IMR-90 (cell line): ENCODE data around the gene WFDC10A. TPM values are rescaled to one million over a fixed set of nuclear protein-coding genes. Genes with fewer than 3 reads are reported as not detected.

ENCODE experiments used
- ATAC-seq: fragments of 200-7000 bp; cut with Tn5 transposase; 2 replicates; pipeline ENCODE4 v1.9.1; 2020; ENCODE audit warnings: low read depth, mild to moderate bottlenecking, moderate library complexity
- BruUV-seq: library from RNA; stranded (reverse); fragments of 400-500 nt; replicated peaks from 2 replicates; lab custom pipeline; 2021; lab: Mats Ljungman, UMichigan
- CTCF ChIA-PET: fragments of 300-600 bp; formaldehyde crosslinking; extraction: SDS; loops from one replicate; lab custom pipeline; 2021; ENCODE audit warnings: antibody characterized with exemption; lab: Yijun Ruan, JAX
- POLR2A ChIA-PET: fragments of 300-600 bp; sonication (Branson Sonifier 250); formaldehyde crosslinking; loops from one replicate; lab custom pipeline; 2022; ENCODE audit warnings: antibody characterized with exemption; ENCODE audit not compliant: unreplicated experiment; lab: Charles Lee
- DNase-seq: peaks from one replicate; pipeline ENCODE4 v3.0.0; 2013
- H2AFZ ChIP-seq: replicated peaks from 2 replicates; pipeline ENCODE3; 2013; ENCODE audit warnings: low read length, mild to moderate bottlenecking; ENCODE audit not compliant: poor library complexity
- H2AK5ac ChIP-seq: 2 replicates; pipeline ENCODE4 v1.6.1; 2013; ENCODE audit warnings: low read depth, low read length, inconsistent platforms
- H2AK9ac ChIP-seq: replicated peaks from 2 replicates; pipeline ENCODE3; 2013; ENCODE audit warnings: mild to moderate bottlenecking, low read depth, low read length, moderate library complexity; ENCODE audit not compliant: poor library complexity
- H2BK120ac ChIP-seq: 2 replicates; pipeline ENCODE4 v1.6.1; 2013; ENCODE audit warnings: low read depth, low read length, inconsistent platforms
- H2BK15ac ChIP-seq: 3 replicates; pipeline ENCODE4 v1.6.1; 2013; ENCODE audit warnings: low read depth, low read length, inconsistent platforms
- H2BK20ac ChIP-seq: 2 replicates; pipeline ENCODE4 v1.6.1; 2013; ENCODE audit warnings: low read depth, mild to moderate bottlenecking, inconsistent platforms, low read length, moderate library complexity
- H2BK5ac ChIP-seq: 2 replicates; pipeline ENCODE4 v1.6.1; 2013; ENCODE audit warnings: mild to moderate bottlenecking, low read depth, low read length, inconsistent platforms; ENCODE audit not compliant: poor library complexity, severe bottlenecking
- H3K14ac ChIP-seq: replicated peaks from 2 replicates; pipeline ENCODE4 v1.6.1; 2013; ENCODE audit warnings: low read depth, low read length, inconsistent platforms
- H3K18ac ChIP-seq: 2 replicates; pipeline ENCODE4 v1.6.1; 2013; ENCODE audit warnings: low read depth, low read length, control low read depth
- H3K23ac ChIP-seq: 2 replicates; pipeline ENCODE4 v1.6.1; 2013; ENCODE audit warnings: low read depth, low read length, inconsistent platforms
- H3K27ac ChIP-seq: 2 replicates; pipeline ENCODE4 v1.5.1; 2013; ENCODE audit warnings: mild to moderate bottlenecking, control low read depth, low read length; ENCODE audit not compliant: insufficient read depth
- H3K27me3 ChIP-seq: 2 replicates; pipeline ENCODE4 v1.6.1; 2013; ENCODE audit warnings: low read length; ENCODE audit not compliant: control insufficient read depth, insufficient read depth
- H3K36me3 ChIP-seq: 2 replicates; pipeline ENCODE4 v1.6.1; 2013; ENCODE audit warnings: low read length, mixed read lengths; ENCODE audit not compliant: control insufficient read depth, insufficient read depth
- H3K4ac ChIP-seq: 2 replicates; pipeline ENCODE4 v1.6.1; 2013; ENCODE audit warnings: low read depth, low read length, inconsistent platforms
- H3K4me1 ChIP-seq: 2 replicates; pipeline ENCODE4 v1.6.1; 2013; ENCODE audit warnings: low read length, mixed read lengths; ENCODE audit not compliant: control insufficient read depth, insufficient read depth
- H3K4me2 ChIP-seq: 2 replicates; pipeline ENCODE4 v1.6.1; 2013; ENCODE audit warnings: low read depth, mild to moderate bottlenecking, control low read depth, low read length, moderate library complexity
- H3K4me3 ChIP-seq: 2 replicates; pipeline ENCODE4 v1.5.1; 2013; ENCODE audit warnings: low read depth, mild to moderate bottlenecking, control low read depth, low read length, moderate library complexity; ENCODE audit not compliant: insufficient read depth
- H3K56ac ChIP-seq: 2 replicates; pipeline ENCODE4 v1.6.1; 2013; ENCODE audit warnings: low read length, inconsistent platforms; ENCODE audit not compliant: insufficient read depth; ENCODE audit errors: extremely low read depth
- H3K79me1 ChIP-seq, 2 experiments: 2 replicates each; pipeline ENCODE4 v1.6.1; 2013; ENCODE audit warnings: low read length in 2 of 2, inconsistent platforms in 1 of 2, low read depth in 1 of 2
- H3K9ac ChIP-seq: 2 replicates; pipeline ENCODE4 v1.6.1; 2013; ENCODE audit warnings: low read depth, low read length, control low read depth
- H3K9me1 ChIP-seq: 2 replicates; pipeline ENCODE4 v1.6.1; 2013; ENCODE audit warnings: low read length, inconsistent platforms; ENCODE audit not compliant: insufficient read depth
- H3K9me3 ChIP-seq: 2 replicates; pipeline ENCODE4 v1.6.1; 2013; ENCODE audit warnings: low read length; ENCODE audit not compliant: control insufficient read depth, insufficient read depth
- H4K20me1 ChIP-seq: 2 replicates; pipeline ENCODE4 v1.6.1; 2013; ENCODE audit warnings: low read length, inconsistent platforms; ENCODE audit not compliant: insufficient read depth
- H4K5ac ChIP-seq: 2 replicates; pipeline ENCODE4 v1.6.1; 2013; ENCODE audit warnings: mild to moderate bottlenecking, low read depth, low read length, control low read depth
- H4K8ac ChIP-seq, 2 experiments: 2 replicates each; pipeline ENCODE4 v1.6.1; 2013; ENCODE audit warnings: low read depth in 2 of 2, low read length in 2 of 2, control low read depth in 1 of 2, inconsistent platforms in 1 of 2
- H4K91ac ChIP-seq: 2 replicates; pipeline ENCODE4 v1.6.1; 2013; ENCODE audit warnings: low read depth, low read length, inconsistent platforms; ENCODE audit not compliant: insufficient read depth
- BHLHE40 ChIP-seq: fragments of 150-350 bp; IDR thresholded peaks from 2 replicates; pipeline ENCODE4 v1.6.1; 2016; ENCODE audit warnings: mild to moderate bottlenecking, low read depth, low read length
- CEBPB ChIP-seq: IDR thresholded peaks from 2 replicates; pipeline ENCODE4 v1.6.1; 2012; ENCODE audit warnings: low read depth, low read length, improper control_type of control experiment
- CHD1 ChIP-seq: IDR thresholded peaks from 2 replicates; pipeline ENCODE4 v1.6.1; 2012; ENCODE audit warnings: low read depth, low read length, improper control_type of control experiment
- FOS ChIP-seq: fragments of 150-350 bp; IDR thresholded peaks from 2 replicates; pipeline ENCODE4 v1.6.1; 2016; ENCODE audit warnings: low read depth, low read length
- MAFK ChIP-seq: IDR thresholded peaks from 2 replicates; pipeline ENCODE4 v1.6.1; 2012; ENCODE audit warnings: low read depth, low read length, improper control_type of control experiment
- MAZ ChIP-seq: IDR thresholded peaks from 2 replicates; pipeline ENCODE4 v1.6.1; 2012; ENCODE audit warnings: low read depth, mild to moderate bottlenecking, low read length, improper control_type of control experiment, moderate library complexity, borderline replicate concordance
- MXI1 ChIP-seq: IDR thresholded peaks from 2 replicates; pipeline ENCODE4 v1.6.1; 2012; ENCODE audit warnings: low read depth, mild to moderate bottlenecking, low read length, moderate library complexity, borderline replicate concordance
- NFE2L2 ChIP-seq: fragments of 150-350 bp; IDR thresholded peaks from 2 replicates; pipeline ENCODE4 v1.6.1; 2016; ENCODE audit warnings: low read depth, mild to moderate bottlenecking, low read length
- POLR2A ChIP-seq: IDR thresholded peaks from 2 replicates; pipeline ENCODE4 v1.6.1; 2012; ENCODE audit warnings: mild to moderate bottlenecking, low read depth, low read length
- RAD21 ChIP-seq: IDR thresholded peaks from 2 replicates; pipeline ENCODE4 v1.6.1; 2012; ENCODE audit warnings: low read length, improper control_type of control experiment
- RCOR1 ChIP-seq: IDR thresholded peaks from 2 replicates; pipeline ENCODE4 v1.6.1; 2012; ENCODE audit warnings: mild to moderate bottlenecking, low read length, improper control_type of control experiment; ENCODE audit not compliant: insufficient replicate concordance
- RFX5 ChIP-seq: IDR thresholded peaks from 2 replicates; pipeline ENCODE4 v1.8.0; 2012; ENCODE audit warnings: low read depth, mild to moderate bottlenecking, low read length, moderate library complexity
- SMC3 ChIP-seq: fragments of 150-350 bp; IDR thresholded peaks from 2 replicates; pipeline ENCODE4 v1.6.1; 2016; ENCODE audit warnings: low read depth, mild to moderate bottlenecking, antibody characterized with exemption, low read length, moderate library complexity
- WGBS, 2 experiments: methylation state at CpG; one replicate each; pipeline versions ENCODE4 v1.1.5 to v1.1.7; 2013; ENCODE audit warnings: missing lambda C conversion rate in 2 of 2; ENCODE audit not compliant: insufficient read length in 1 of 2; ENCODE audit errors: extremely low coverage in 2 of 2; 5-methylcytosine and 5-hydroxymethylcytosine counted together
- dilution Hi-C: fragments of 300-500 bp; cut with HindIII; formaldehyde crosslinking; loops from one replicate; pipeline ENCODE4 v1.14.3; 2018; ENCODE audit warnings: low sequenced_read_pairs; ENCODE audit not compliant: unreplicated experiment
- in situ Hi-C: fragments of 300-500 bp; cut with MboI; formaldehyde crosslinking; loops from 3 replicates; pipeline ENCODE4 v1.14.3; 2019; ENCODE audit warnings: low sequenced_read_pairs, inconsistent platforms, mixed read lengths
- intact Hi-C: fragments of 100-400 bp; cut with micrococcal nuclease; formaldehyde crosslinking; loops from 2 replicates; pipeline ENCODE4 v1.10.0; 2022
- polyA plus RNA-seq, 3 experiments: library from polyadenylated mRNA; depleted of rRNA; stranded (reverse); fragments of >200 nt; gene quantifications; 2 replicates each; pipeline ENCODE4 v1.2.3, GENCODE V29; 2012; ENCODE audit warnings: low replicate concordance in 1 of 3
- total RNA-seq: library from RNA; depleted of rRNA; stranded (reverse); fragments of >200 nt; gene quantifications from 2 replicates; pipeline ENCODE4 v1.2.3, GENCODE V29; 2012
- TF ChIP-seq, protein P1 (sequence below): conservative IDR thresholded peaks from 2 replicates; pipeline ENCODE4 v1.5.1; 2012; ENCODE audit warnings: mild to moderate bottlenecking, low read depth, low read length, improper control_type of control experiment
- TF ChIP-seq, protein P2 (sequence below): fragments of 150-350 bp; IDR thresholded peaks from 2 replicates; pipeline ENCODE4 v1.6.1; 2016; ENCODE audit warnings: low read depth, mild to moderate bottlenecking, low read length, moderate library complexity, borderline replicate concordance
- TF ChIP-seq, protein P3 (sequence below): fragments of 150-350 bp; IDR thresholded peaks from 2 replicates; pipeline ENCODE4 v1.6.1; 2017; ENCODE audit warnings: mild to moderate bottlenecking, antibody characterized with exemption, low read length, low read depth

WFDC10A gene
- total and polyA plus RNA-seq, 2 of the 4 experiments (the other 2 are of a cell fraction): not detected

DNA sequence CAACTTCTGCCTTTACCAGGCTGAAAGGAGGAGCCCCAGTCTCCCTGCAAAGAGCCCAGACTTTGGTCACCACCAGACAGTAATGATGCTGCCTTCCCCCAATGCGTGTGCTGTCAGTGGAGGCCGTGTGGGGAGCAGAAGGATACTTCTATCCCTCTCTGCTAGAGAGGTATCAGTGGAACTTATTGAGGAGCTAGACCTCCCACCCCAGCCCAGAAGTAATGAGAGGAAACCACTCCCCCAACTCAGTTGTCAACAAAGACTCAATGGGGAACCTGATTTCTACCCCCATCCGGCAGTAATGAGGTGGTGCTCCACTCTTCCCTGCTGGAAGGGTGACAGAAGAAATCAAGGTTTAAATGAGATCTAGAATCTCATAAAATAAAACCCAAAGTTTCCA lies 46.0 kb upstream of the WFDC10A start:
- H3K56ac ChIP-seq: no peak overlapping the region
- no peak overlapping the region for H3K4me2 ChIP-seq
- H3K4me1 ChIP-seq: no peaks in the 10 kb centered on the region
- H3K9ac ChIP-seq: no peak overlapping the region
- POLR2A ChIA-PET: no interaction called here
- H3K4me3 ChIP-seq: no peak overlapping the region
- H3K9me1 ChIP-seq: no peaks in the 10 kb centered on the region
- H4K5ac ChIP-seq: no peak overlapping the region
- no peak overlapping the region for H2BK20ac ChIP-seq
- no peaks in the 10 kb centered on the region for H3K9me3 ChIP-seq
- H3K14ac ChIP-seq: no peak overlapping the region
- no TSS peak for BruUV-seq
- in situ Hi-C loops (no loop called here), dilution Hi-C loops (no loop called here), intact Hi-C loops (no loop called here)
- ATAC-seq: no peak
- no peak overlapping the region for H2AK9ac ChIP-seq
- no peak overlapping the region for H2BK5ac ChIP-seq
- no peak for DNase-seq
- no peaks in the 10 kb centered on the region for H4K20me1 ChIP-seq
- CTCF ChIA-PET: interaction anchor here (1.4 kb wide), 1 partner anchor 46 kb away, joined by 4 read pairs; the partner anchor contains the start of gene WFDC10A
- H4K8ac ChIP-seq: no peak overlapping the region
- H3K27me3 ChIP-seq: no peaks in the 10 kb centered on the region
- H4K91ac ChIP-seq: no peak overlapping the region
- no peak overlapping the region for H2BK15ac ChIP-seq
- H2AFZ ChIP-seq: no peak overlapping the region
- no peak overlapping the region for H2BK120ac ChIP-seq
- TF ChIP-seq, protein P1, sequence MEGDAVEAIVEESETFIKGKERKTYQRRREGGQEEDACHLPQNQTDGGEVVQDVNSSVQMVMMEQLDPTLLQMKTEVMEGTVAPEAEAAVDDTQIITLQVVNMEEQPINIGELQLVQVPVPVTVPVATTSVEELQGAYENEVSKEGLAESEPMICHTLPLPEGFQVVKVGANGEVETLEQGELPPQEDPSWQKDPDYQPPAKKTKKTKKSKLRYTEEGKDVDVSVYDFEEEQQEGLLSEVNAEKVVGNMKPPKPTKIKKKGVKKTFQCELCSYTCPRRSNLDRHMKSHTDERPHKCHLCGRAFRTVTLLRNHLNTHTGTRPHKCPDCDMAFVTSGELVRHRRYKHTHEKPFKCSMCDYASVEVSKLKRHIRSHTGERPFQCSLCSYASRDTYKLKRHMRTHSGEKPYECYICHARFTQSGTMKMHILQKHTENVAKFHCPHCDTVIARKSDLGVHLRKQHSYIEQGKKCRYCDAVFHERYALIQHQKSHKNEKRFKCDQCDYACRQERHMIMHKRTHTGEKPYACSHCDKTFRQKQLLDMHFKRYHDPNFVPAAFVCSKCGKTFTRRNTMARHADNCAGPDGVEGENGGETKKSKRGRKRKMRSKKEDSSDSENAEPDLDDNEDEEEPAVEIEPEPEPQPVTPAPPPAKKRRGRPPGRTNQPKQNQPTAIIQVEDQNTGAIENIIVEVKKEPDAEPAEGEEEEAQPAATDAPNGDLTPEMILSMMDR: no peak
- TF ChIP-seq, protein P2, sequence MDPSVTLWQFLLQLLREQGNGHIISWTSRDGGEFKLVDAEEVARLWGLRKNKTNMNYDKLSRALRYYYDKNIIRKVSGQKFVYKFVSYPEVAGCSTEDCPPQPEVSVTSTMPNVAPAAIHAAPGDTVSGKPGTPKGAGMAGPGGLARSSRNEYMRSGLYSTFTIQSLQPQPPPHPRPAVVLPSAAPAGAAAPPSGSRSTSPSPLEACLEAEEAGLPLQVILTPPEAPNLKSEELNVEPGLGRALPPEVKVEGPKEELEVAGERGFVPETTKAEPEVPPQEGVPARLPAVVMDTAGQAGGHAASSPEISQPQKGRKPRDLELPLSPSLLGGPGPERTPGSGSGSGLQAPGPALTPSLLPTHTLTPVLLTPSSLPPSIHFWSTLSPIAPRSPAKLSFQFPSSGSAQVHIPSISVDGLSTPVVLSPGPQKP: no peak
- TF ChIP-seq, protein P3, sequence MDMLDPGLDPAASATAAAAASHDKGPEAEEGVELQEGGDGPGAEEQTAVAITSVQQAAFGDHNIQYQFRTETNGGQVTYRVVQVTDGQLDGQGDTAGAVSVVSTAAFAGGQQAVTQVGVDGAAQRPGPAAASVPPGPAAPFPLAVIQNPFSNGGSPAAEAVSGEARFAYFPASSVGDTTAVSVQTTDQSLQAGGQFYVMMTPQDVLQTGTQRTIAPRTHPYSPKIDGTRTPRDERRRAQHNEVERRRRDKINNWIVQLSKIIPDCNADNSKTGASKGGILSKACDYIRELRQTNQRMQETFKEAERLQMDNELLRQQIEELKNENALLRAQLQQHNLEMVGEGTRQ: no peak
- TF ChIP-seq SMC3: no peak
- TF ChIP-seq BHLHE40: no peak
- no peak for TF ChIP-seq MXI1
- no peak for TF ChIP-seq RCOR1
- no peak for TF ChIP-seq FOS
- TF ChIP-seq CEBPB: no peak
- no peak for TF ChIP-seq RFX5
- no peak for TF ChIP-seq POLR2A
- no peak for TF ChIP-seq CHD1
- no peak for TF ChIP-seq MAZ
- TF ChIP-seq NFE2L2: no peak
- no peak for TF ChIP-seq MAFK
- no peak for TF ChIP-seq RAD21
- H3K23ac ChIP-seq: no peak overlapping the region
- WGBS, 2 experiments: no CpG with 5 or more reads among the region's 3 CpGs
- H3K18ac ChIP-seq: no peak overlapping the region
- no peak overlapping the region for H3K27ac ChIP-seq
- no peaks in the 10 kb centered on the region for H3K36me3 ChIP-seq
- no peak overlapping the region for H3K4ac ChIP-seq
- no peak overlapping the region for H2AK5ac ChIP-seq
- H3K79me1 ChIP-seq: no peaks in the 10 kb centered on the region
